Epithelial cell of proximal tubule (primary cell): ENCODE data around the gene RPS6KA2. TPM values are rescaled to one million over a fixed set of nuclear protein-coding genes. Genes with fewer than 3 reads are reported as not detected.

ENCODE experiments used
- DNase-seq: peaks from one replicate; pipeline ENCODE4 v3.0.0-alpha.2; 2011; ENCODE audit warnings: low read depth
- H3K4me3 ChIP-seq: 2 replicates; pipeline ENCODE4 v1.5.1; 2011; ENCODE audit warnings: low read depth, mild to moderate bottlenecking, low read length
- total RNA-seq: library from RNA; depleted of rRNA; stranded (reverse); fragments of >200 nt; gene quantifications from 2 replicates; pipeline ENCODE4 v1.2.3, GENCODE V29; 2015
- TF ChIP-seq, protein P1 (sequence below): conservative IDR thresholded peaks from 2 replicates; pipeline ENCODE4 v1.5.1; 2012; ENCODE audit warnings: low read depth, mild to moderate bottlenecking, low read length

Gene RPS6KA2
- total RNA-seq, 1 donor from 2014 or later, result 20.8 TPM

DNA sequence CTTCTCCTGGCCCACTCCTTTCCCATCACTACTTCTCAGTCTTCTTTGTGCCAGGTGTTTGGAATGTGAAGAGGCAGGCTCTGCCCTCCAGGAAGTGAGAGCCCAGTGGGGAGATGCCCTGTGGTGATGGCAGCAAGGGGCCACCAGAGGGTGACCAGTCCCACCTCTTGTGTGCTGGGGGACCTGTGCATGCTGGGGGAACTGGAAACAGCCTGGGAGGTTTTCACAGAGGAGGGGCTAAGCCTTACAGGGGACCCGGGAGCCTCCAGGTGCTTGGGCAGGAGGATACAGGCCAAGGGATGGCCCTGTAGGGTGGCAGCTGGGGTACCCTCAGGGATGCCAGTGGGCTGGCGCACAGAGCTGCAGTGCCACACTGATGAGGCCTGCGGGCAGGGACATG lies 112.9 kb downstream of the RPS6KA2 start:
- no peak for DNase-seq
- H3K4me3 ChIP-seq, result no peak overlapping the region
- TF ChIP-seq, protein P1, sequence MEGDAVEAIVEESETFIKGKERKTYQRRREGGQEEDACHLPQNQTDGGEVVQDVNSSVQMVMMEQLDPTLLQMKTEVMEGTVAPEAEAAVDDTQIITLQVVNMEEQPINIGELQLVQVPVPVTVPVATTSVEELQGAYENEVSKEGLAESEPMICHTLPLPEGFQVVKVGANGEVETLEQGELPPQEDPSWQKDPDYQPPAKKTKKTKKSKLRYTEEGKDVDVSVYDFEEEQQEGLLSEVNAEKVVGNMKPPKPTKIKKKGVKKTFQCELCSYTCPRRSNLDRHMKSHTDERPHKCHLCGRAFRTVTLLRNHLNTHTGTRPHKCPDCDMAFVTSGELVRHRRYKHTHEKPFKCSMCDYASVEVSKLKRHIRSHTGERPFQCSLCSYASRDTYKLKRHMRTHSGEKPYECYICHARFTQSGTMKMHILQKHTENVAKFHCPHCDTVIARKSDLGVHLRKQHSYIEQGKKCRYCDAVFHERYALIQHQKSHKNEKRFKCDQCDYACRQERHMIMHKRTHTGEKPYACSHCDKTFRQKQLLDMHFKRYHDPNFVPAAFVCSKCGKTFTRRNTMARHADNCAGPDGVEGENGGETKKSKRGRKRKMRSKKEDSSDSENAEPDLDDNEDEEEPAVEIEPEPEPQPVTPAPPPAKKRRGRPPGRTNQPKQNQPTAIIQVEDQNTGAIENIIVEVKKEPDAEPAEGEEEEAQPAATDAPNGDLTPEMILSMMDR, result peak; percentile 30

GRCh38 chr6:166512567-166512966 lies 114.5 kb downstream of the RPS6KA2 start:
- TF ChIP-seq, protein P1, result no peak
- no peak overlapping the region for H3K4me3 ChIP-seq
- DNase-seq, result no peak

- TF ChIP-seq, protein P1, result no peak
- no peak overlapping the region for H3K4me3 ChIP-seq
- no peak for DNase-seq
These were observed 115.7 kb downstream of the RPS6KA2 start for GRCh38 chr6:166511316-166511715.

DNA sequence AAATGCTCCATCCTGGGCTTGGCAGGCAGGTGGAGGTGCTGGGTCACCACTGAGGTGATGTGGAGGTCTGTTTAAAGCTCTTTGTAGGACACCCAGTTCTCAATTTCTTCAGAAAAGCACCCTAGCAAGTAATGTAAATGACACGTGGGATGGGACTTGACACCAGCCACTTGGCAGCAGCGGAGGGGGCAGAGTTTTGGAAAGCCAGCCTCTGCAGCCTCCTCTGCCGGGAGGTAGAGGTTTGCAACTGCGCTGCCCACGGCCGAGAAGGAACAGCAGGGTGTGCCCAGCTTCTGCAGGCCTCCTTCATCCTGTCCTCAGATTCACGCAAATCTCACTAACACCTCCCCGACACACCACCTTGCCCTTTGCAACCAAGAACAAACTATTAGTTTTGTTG lies 117.9 kb downstream of the RPS6KA2 start:
- no peak overlapping the region for H3K4me3 ChIP-seq
- TF ChIP-seq, protein P1, result no peak
- no peak for DNase-seq

- DNase-seq, result no peak
- TF ChIP-seq, protein P1, result no peak
- no peak overlapping the region for H3K4me3 ChIP-seq
These were observed 118.3 kb downstream of the RPS6KA2 start for GRCh38 chr6:166508726-166509125.

- H3K4me3 ChIP-seq, result no peak overlapping the region
- TF ChIP-seq, protein P1, result no peak
- DNase-seq, result no peak
These were observed 119.1 kb downstream of the RPS6KA2 start for GRCh38 chr6:166507809-166508564.

- no peak for DNase-seq
- TF ChIP-seq, protein P1, result no peak
- no peak overlapping the region for H3K4me3 ChIP-seq
These were observed 119.7 kb downstream of the RPS6KA2 start for GRCh38 chr6:166507380-166507779.
